SK-N-SH (cell line): ENCODE data around the gene OR52M1. TPM values are rescaled to one million over a fixed set of nuclear protein-coding genes. Genes with fewer than 3 reads are reported as not detected.
A peak's percentile ranks its signal among the peaks of the same experiment; 100 is the strongest.

Source experiments
- CTCF ChIA-PET: fragments of 300-600, 350-600 bp; formaldehyde crosslinking; extraction: SDS; loops from one replicate; lab custom pipeline; 2021; lab: Yijun Ruan, JAX
- POLR2A ChIA-PET: fragments of 350-600 bp; sonication (Branson Sonifier 250); formaldehyde crosslinking; extraction: SDS; loops from one replicate; lab custom pipeline; 2020; ENCODE audit warnings: antibody characterized with exemption, inconsistent platforms; lab: Yijun Ruan, JAX
- DNase-seq: peaks from one replicate; pipeline ENCODE4 v3.0.0; 2012
- H2AFZ ChIP-seq: fragments of 200-600 bp; sonication (generic); 2 replicates; pipeline ENCODE4 v1.8.1; 2016; ENCODE audit warnings: antibody characterized with exemption, mild to moderate bottlenecking, low read depth
- H3F3A ChIP-seq: fragments of 200-600 bp; sonication (generic); replicated peaks from 2 replicates; pipeline ENCODE3; 2016; ENCODE audit warnings: antibody characterized with exemption, mild to moderate bottlenecking; ENCODE audit not compliant: insufficient read depth
- H3K27ac ChIP-seq, 2 experiments: fragments of 200-500 bp in 1 of 2; fragments of 200-600 bp in 1 of 2; sonication (Bioruptor generic) in 1 of 2; sonication (generic), shearing (Covaris generic) in 1 of 2; 2 replicates each; pipeline versions ENCODE4 v1.5.1 to v1.6.1; 2014 to 2016; ENCODE audit warnings: low read depth in 2 of 2, inconsistent platforms in 1 of 2, low read length in 1 of 2, mild to moderate bottlenecking in 1 of 2, mixed read lengths in 1 of 2
- H3K27me3 ChIP-seq: fragments of 200-600 bp; sonication (generic), shearing (Covaris generic); 2 replicates; pipeline ENCODE4 v1.6.1; 2016; ENCODE audit warnings: mixed run types; ENCODE audit not compliant: insufficient read depth
- H3K36me3 ChIP-seq, 2 experiments: fragments of 200-500 bp in 1 of 2; fragments of 200-600 bp in 1 of 2; sonication (Bioruptor generic) in 1 of 2; sonication (generic) in 1 of 2; replicated peaks in 1 of 2; 2 replicates each; pipeline versions ENCODE3 to v1.5.1; 2014 to 2016; ENCODE audit warnings: low read length in 1 of 2, mild to moderate bottlenecking in 1 of 2; ENCODE audit not compliant: insufficient read depth in 2 of 2, control insufficient read depth in 1 of 2
- H3K4me1 ChIP-seq, 2 experiments: fragments of 200-500 bp in 1 of 2; fragments of 200-600 bp in 1 of 2; sonication (Bioruptor generic) in 1 of 2; sonication (generic), shearing (Covaris generic) in 1 of 2; 2 replicates each; pipeline versions ENCODE4 v1.5.1 to v1.6.1; 2014 to 2016; ENCODE audit warnings: low read depth in 1 of 2, low read length in 1 of 2, mixed run types in 1 of 2; ENCODE audit not compliant: insufficient read depth in 2 of 2, control insufficient read depth in 1 of 2
- H3K4me2 ChIP-seq: fragments of 200-600 bp; sonication (generic), shearing (Covaris generic); 2 replicates; pipeline ENCODE4 v1.6.1; 2017; ENCODE audit warnings: mixed run types
- H3K4me3 ChIP-seq, 2 experiments: fragments of 200-500 bp in 1 of 2; fragments of 200-600 bp in 1 of 2; sonication (Bioruptor generic) in 1 of 2; sonication (generic), shearing (Covaris generic) in 1 of 2; 2 replicates each; pipeline versions ENCODE4 v1.5.1 to v1.8.1; 2014 to 2016; ENCODE audit warnings: low read depth in 2 of 2, inconsistent platforms in 1 of 2, low read length in 1 of 2, mild to moderate bottlenecking in 1 of 2, mixed read lengths in 1 of 2, moderate library complexity in 1 of 2
- H3K79me2 ChIP-seq: fragments of 200-600 bp; sonication (generic); 2 replicates; pipeline ENCODE4 v1.8.1; 2017; ENCODE audit warnings: mild to moderate bottlenecking; ENCODE audit not compliant: insufficient read depth
- H3K9ac ChIP-seq: fragments of 200-600 bp; sonication (generic); 2 replicates; pipeline ENCODE4 v1.6.1; 2017; ENCODE audit warnings: mixed run types
- H3K9me2 ChIP-seq: fragments of 200-600 bp; sonication (generic); 2 replicates; pipeline ENCODE4 v1.6.1; 2017; ENCODE audit warnings: mixed run types
- H3K9me3 ChIP-seq: fragments of 200-600 bp; sonication (generic); 2 replicates; pipeline ENCODE4 v1.6.1; 2017; ENCODE audit warnings: mixed run types, mild to moderate bottlenecking, moderate library complexity
- H4K20me1 ChIP-seq: fragments of 200-600 bp; sonication (generic); 2 replicates; pipeline ENCODE4 v1.6.1; 2017; ENCODE audit warnings: mild to moderate bottlenecking, mixed run types; ENCODE audit not compliant: insufficient read depth
- CHD2 ChIP-seq: fragments of 150-350 bp; IDR thresholded peaks from 2 replicates; pipeline ENCODE4 v1.6.1; 2018; ENCODE audit warnings: low read length; ENCODE audit not compliant: partially characterized antibody
- EP300 ChIP-seq, 2 experiments: IDR thresholded peaks; 2 replicates each; pipeline versions ENCODE4 v1.4.0 to v1.6.1; 2012; ENCODE audit warnings: borderline replicate concordance in 1 of 2, low read depth in 1 of 2, low read length in 1 of 2
- EZH2phosphoT487 ChIP-seq: fragments of 200-600 bp; sonication (generic); IDR thresholded peaks from 2 replicates; pipeline ENCODE4 v1.6.1; 2017; ENCODE audit warnings: low read depth, mixed run types, mild to moderate bottlenecking, antibody characterized with exemption, moderate library complexity, borderline replicate concordance
- FOSL2 ChIP-seq: IDR thresholded peaks from 2 replicates; pipeline ENCODE4 v1.4.0; 2012; ENCODE audit warnings: low read depth, mild to moderate bottlenecking, moderate library complexity, borderline replicate concordance
- FOXJ3 ChIP-seq: sonication (generic); formaldehyde crosslinking; IDR thresholded peaks from 2 replicates; pipeline ENCODE4 v1.5.1; 2020; ENCODE audit warnings: mild to moderate bottlenecking, missing genetic modification reagents
- GABPA ChIP-seq: IDR thresholded peaks from 2 replicates; pipeline ENCODE4 v1.4.0; 2012; ENCODE audit warnings: low read depth, mild to moderate bottlenecking
- GATA2 ChIP-seq: sonication (generic); formaldehyde crosslinking; IDR thresholded peaks from 2 replicates; pipeline ENCODE4 v1.5.0; 2020; ENCODE audit warnings: mild to moderate bottlenecking, missing genetic modification reagents
- JUND ChIP-seq: IDR thresholded peaks from 2 replicates; pipeline ENCODE4 v1.4.0; 2012
- POLR2AphosphoS5 ChIP-seq: IDR thresholded peaks from 2 replicates; pipeline ENCODE4 v1.6.1; 2012; ENCODE audit warnings: low read depth, low read length
- RAD21 ChIP-seq: IDR thresholded peaks from 2 replicates; pipeline ENCODE4 v1.6.1; 2012; ENCODE audit warnings: mild to moderate bottlenecking, low read length
- RCOR1 ChIP-seq: fragments of 150-350 bp; IDR thresholded peaks from 2 replicates; pipeline ENCODE4 v1.6.1; 2017; ENCODE audit warnings: antibody characterized with exemption, low read length
- RFX5 ChIP-seq: IDR thresholded peaks from 2 replicates; pipeline ENCODE4 v1.6.1; 2012; ENCODE audit warnings: mild to moderate bottlenecking, improper control_type of control experiment, low read length
- RXRA ChIP-seq: IDR thresholded peaks from 2 replicates; pipeline ENCODE4 v1.4.0; 2012; ENCODE audit warnings: low read depth, mild to moderate bottlenecking, borderline replicate concordance
- SIN3A ChIP-seq: IDR thresholded peaks from 2 replicates; pipeline ENCODE4 v1.6.1; 2012; ENCODE audit warnings: low read depth, mild to moderate bottlenecking, low read length, moderate library complexity, borderline replicate concordance
- TCF12 ChIP-seq: IDR thresholded peaks from 2 replicates; pipeline ENCODE4 v1.4.0; 2012
- TEAD4 ChIP-seq: IDR thresholded peaks from 2 replicates; pipeline ENCODE4 v1.4.0; 2012; ENCODE audit warnings: mild to moderate bottlenecking, borderline replicate concordance; ENCODE audit not compliant: insufficient read depth
- WGBS: methylation state at CpG from one replicate; pipeline ENCODE4 v1.1.6; 2017; ENCODE audit warnings: low lambda C conversion rate; 5-methylcytosine and 5-hydroxymethylcytosine counted together
- polyA plus RNA-seq, 3 experiments: library from polyadenylated mRNA; depleted of rRNA; stranded (reverse); fragments of >200 nt; gene quantifications; 2 replicates each; pipeline ENCODE4 v1.2.3, GENCODE V29; 2012
- TF ChIP-seq, protein P1 (sequence below): IDR thresholded peaks from 2 replicates; pipeline ENCODE4 v1.4.0; 2012; ENCODE audit warnings: low read depth
- TF ChIP-seq, protein P2 (sequence below): IDR thresholded peaks from 2 replicates; pipeline ENCODE4; 2012
- TF ChIP-seq, protein P3 (sequence below): IDR thresholded peaks from 2 replicates; pipeline ENCODE4 v1.4.0; 2012; ENCODE audit warnings: low read depth, borderline replicate concordance
- TF ChIP-seq, protein P4 (sequence below): fragments of 200-600 bp; sonication (generic); IDR thresholded peaks from 2 replicates; pipeline ENCODE4 v1.6.1; 2017; ENCODE audit warnings: antibody characterized with exemption, mild to moderate bottlenecking, moderate library complexity
- TF ChIP-seq, protein P5 (sequence below): IDR thresholded peaks from 2 replicates; pipeline ENCODE4 v1.6.1; 2012; ENCODE audit warnings: mild to moderate bottlenecking, low read depth, low read length, moderate library complexity
- TF ChIP-seq, protein P6 (sequence below): IDR thresholded peaks from 2 replicates; pipeline ENCODE4 v1.4.0; 2012; ENCODE audit warnings: low read depth, borderline replicate concordance
- TF ChIP-seq, protein P7 (sequence below): fragments of 150-350 bp; IDR thresholded peaks from 2 replicates; pipeline ENCODE4 v1.6.1; 2017; ENCODE audit warnings: antibody characterized with exemption, low read length, low read depth, borderline replicate concordance

Gene OR52M1
- polyA plus RNA-seq, 1 of the 3 experiments (the other 2 are of a cell fraction), result not detected

DNA sequence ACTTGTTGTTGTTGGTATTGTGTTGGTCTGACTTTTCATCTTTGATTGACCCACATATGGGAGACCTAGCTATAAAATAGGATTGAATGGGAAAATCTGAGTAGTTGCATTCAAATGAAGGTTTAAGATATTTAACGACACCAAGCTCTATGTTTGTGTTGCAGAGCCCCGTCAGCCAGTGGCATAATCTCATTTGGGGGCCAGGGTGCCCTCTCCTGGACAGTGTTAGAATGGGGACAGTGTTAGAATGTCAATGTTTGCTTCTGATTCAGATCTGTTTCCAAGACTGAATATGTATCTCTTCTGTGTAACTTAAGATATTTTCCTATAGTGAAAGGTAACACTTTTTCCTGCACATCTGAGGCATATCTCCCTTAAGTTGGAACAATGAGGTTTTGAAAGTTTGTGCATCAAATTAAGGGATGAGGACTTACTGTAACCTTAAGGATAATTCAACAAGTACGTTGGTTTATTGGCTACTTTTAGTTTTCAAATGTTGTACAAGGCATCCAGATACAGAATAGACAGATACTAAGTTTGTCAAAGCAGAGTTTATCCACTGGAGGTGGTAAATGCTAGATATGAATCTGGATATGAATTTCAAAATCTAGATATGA, 5.3 kb upstream of the OR52M1 start:
- H2AFZ ChIP-seq, result no peak overlapping the region
- ChIA-PET CTCF (interaction anchor here (0.6 to 5.5 kb wide), 10 partner anchors 10 to 360 kb away, joined by 3 to 63 read pairs (median 4); no protein-coding TSS in a partner anchor), POLR2A (no interaction called here)
- DNase-seq, result peak; percentile 18
- no peaks in the 10 kb centered on the region for H4K20me1 ChIP-seq
- no peaks in the 10 kb centered on the region for H3K4me1 ChIP-seq
- H3K4me2 ChIP-seq, result no peak overlapping the region
- H3F3A ChIP-seq, result no peaks in the 10 kb centered on the region
- H3K79me2 ChIP-seq, result no peaks in the 10 kb centered on the region
- WGBS, result 0% methylated on average over 3 of the region's 3 CpGs
- no peak overlapping the region; a peak in 1 of 4 replicates for H3K4me3 ChIP-seq
- no peaks in the 10 kb centered on the region for H3K36me3 ChIP-seq
- H3K27ac ChIP-seq, result no peak overlapping the region
- H3K9ac ChIP-seq, result no peak overlapping the region
- H3K9me3 ChIP-seq, result no peaks in the 10 kb centered on the region
- no peaks in the 10 kb centered on the region; the same call in 1 of the 2 replicates for H3K27me3 ChIP-seq
- no peaks in the 10 kb centered on the region for H3K9me2 ChIP-seq
- TF ChIP-seq EP300 (IDR thresholded peaks at IDR 0.05; ENCODE audit: borderline replicate concordance in 1 of 2, low read depth in 1 of 2, low read length in 1 of 2) (no peak), RAD21 (peak; percentile 58), GABPA (no peak), SIN3A (no peak), EZH2phosphoT487 (no peak), GATA2 (no peak), TCF12 (no peak), FOSL2 (no peak), JUND (no peak), POLR2AphosphoS5 (no peak), FOXJ3 (CRISPR knock-in tag) (no peak), RXRA (no peak), RCOR1 (no peak), CHD2 (no peak), TEAD4 (no peak), RFX5 (no peak)
- TF ChIP-seq, protein P1, sequence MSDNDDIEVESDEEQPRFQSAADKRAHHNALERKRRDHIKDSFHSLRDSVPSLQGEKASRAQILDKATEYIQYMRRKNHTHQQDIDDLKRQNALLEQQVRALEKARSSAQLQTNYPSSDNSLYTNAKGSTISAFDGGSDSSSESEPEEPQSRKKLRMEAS, result no peak
- TF ChIP-seq, protein P2, sequence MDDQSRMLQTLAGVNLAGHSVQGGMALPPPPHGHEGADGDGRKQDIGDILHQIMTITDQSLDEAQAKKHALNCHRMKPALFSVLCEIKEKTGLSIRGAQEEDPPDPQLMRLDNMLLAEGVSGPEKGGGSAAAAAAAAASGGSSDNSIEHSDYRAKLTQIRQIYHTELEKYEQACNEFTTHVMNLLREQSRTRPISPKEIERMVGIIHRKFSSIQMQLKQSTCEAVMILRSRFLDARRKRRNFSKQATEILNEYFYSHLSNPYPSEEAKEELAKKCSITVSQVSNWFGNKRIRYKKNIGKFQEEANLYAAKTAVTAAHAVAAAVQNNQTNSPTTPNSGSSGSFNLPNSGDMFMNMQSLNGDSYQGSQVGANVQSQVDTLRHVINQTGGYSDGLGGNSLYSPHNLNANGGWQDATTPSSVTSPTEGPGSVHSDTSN, result no peak
- TF ChIP-seq, protein P3, sequence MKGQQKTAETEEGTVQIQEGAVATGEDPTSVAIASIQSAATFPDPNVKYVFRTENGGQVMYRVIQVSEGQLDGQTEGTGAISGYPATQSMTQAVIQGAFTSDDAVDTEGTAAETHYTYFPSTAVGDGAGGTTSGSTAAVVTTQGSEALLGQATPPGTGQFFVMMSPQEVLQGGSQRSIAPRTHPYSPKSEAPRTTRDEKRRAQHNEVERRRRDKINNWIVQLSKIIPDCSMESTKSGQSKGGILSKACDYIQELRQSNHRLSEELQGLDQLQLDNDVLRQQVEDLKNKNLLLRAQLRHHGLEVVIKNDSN, result no peak
- TF ChIP-seq, protein P4, sequence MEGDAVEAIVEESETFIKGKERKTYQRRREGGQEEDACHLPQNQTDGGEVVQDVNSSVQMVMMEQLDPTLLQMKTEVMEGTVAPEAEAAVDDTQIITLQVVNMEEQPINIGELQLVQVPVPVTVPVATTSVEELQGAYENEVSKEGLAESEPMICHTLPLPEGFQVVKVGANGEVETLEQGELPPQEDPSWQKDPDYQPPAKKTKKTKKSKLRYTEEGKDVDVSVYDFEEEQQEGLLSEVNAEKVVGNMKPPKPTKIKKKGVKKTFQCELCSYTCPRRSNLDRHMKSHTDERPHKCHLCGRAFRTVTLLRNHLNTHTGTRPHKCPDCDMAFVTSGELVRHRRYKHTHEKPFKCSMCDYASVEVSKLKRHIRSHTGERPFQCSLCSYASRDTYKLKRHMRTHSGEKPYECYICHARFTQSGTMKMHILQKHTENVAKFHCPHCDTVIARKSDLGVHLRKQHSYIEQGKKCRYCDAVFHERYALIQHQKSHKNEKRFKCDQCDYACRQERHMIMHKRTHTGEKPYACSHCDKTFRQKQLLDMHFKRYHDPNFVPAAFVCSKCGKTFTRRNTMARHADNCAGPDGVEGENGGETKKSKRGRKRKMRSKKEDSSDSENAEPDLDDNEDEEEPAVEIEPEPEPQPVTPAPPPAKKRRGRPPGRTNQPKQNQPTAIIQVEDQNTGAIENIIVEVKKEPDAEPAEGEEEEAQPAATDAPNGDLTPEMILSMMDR, result peak; percentile 74
- TF ChIP-seq, protein P5, sequence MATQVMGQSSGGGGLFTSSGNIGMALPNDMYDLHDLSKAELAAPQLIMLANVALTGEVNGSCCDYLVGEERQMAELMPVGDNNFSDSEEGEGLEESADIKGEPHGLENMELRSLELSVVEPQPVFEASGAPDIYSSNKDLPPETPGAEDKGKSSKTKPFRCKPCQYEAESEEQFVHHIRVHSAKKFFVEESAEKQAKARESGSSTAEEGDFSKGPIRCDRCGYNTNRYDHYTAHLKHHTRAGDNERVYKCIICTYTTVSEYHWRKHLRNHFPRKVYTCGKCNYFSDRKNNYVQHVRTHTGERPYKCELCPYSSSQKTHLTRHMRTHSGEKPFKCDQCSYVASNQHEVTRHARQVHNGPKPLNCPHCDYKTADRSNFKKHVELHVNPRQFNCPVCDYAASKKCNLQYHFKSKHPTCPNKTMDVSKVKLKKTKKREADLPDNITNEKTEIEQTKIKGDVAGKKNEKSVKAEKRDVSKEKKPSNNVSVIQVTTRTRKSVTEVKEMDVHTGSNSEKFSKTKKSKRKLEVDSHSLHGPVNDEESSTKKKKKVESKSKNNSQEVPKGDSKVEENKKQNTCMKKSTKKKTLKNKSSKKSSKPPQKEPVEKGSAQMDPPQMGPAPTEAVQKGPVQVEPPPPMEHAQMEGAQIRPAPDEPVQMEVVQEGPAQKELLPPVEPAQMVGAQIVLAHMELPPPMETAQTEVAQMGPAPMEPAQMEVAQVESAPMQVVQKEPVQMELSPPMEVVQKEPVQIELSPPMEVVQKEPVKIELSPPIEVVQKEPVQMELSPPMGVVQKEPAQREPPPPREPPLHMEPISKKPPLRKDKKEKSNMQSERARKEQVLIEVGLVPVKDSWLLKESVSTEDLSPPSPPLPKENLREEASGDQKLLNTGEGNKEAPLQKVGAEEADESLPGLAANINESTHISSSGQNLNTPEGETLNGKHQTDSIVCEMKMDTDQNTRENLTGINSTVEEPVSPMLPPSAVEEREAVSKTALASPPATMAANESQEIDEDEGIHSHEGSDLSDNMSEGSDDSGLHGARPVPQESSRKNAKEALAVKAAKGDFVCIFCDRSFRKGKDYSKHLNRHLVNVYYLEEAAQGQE, result no peak
- TF ChIP-seq, protein P6, sequence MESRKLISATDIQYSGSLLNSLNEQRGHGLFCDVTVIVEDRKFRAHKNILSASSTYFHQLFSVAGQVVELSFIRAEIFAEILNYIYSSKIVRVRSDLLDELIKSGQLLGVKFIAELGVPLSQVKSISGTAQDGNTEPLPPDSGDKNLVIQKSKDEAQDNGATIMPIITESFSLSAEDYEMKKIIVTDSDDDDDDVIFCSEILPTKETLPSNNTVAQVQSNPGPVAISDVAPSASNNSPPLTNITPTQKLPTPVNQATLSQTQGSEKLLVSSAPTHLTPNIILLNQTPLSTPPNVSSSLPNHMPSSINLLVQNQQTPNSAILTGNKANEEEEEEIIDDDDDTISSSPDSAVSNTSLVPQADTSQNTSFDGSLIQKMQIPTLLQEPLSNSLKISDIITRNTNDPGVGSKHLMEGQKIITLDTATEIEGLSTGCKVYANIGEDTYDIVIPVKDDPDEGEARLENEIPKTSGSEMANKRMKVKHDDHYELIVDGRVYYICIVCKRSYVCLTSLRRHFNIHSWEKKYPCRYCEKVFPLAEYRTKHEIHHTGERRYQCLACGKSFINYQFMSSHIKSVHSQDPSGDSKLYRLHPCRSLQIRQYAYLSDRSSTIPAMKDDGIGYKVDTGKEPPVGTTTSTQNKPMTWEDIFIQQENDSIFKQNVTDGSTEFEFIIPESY, result no peak
- TF ChIP-seq, protein P7, sequence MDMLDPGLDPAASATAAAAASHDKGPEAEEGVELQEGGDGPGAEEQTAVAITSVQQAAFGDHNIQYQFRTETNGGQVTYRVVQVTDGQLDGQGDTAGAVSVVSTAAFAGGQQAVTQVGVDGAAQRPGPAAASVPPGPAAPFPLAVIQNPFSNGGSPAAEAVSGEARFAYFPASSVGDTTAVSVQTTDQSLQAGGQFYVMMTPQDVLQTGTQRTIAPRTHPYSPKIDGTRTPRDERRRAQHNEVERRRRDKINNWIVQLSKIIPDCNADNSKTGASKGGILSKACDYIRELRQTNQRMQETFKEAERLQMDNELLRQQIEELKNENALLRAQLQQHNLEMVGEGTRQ, result no peak
